ENCODE measurements around the gene CBR1. TPM values are rescaled to one million over a fixed set of nuclear protein-coding genes. Genes with fewer than 3 reads are reported as not detected.

Gene CBR1
- total and polyA plus RNA-seq, 2 of the 13 experiments (the other 11 are each of a cell fraction or from before 2014, with no cell fraction given), result 33.7 to 38.7 TPM

DNA sequence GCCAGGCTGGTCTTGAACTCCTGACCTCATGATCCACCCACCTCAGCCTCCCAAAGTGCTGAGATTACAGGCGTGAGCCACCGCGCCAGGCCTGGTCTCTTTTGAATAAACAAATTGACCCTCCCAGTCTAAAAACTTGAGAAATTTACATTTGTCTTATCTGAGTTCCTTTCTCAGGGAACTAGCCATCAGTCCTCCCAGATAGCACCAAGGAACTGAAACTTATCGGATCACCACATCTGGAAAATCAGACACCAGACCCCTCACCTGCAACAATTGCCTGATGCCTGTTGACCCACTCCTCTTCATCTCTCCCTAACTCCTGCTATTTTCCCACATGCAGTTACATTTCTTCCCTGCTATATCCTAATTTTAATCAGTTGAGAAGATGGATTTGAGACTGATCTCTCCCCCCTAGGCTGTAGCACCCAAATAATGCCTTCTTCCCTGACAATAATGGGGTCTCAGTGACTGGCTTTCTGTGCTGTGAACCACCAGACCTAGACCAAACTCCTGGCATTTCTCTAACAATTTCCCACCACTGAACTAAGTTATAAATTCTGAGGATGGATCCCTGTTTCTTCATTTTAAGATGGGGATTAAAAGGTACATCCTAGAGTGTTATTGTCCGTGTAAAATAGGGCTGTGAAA, 951 bp upstream of the CBR1 start:
- H3K4me1 ChIP-seq (ENCODE audit: insufficient read depth, low read length), result peaks cover 70% of the 10 kb centered on the region
- TF ChIP-seq, protein P1, sequence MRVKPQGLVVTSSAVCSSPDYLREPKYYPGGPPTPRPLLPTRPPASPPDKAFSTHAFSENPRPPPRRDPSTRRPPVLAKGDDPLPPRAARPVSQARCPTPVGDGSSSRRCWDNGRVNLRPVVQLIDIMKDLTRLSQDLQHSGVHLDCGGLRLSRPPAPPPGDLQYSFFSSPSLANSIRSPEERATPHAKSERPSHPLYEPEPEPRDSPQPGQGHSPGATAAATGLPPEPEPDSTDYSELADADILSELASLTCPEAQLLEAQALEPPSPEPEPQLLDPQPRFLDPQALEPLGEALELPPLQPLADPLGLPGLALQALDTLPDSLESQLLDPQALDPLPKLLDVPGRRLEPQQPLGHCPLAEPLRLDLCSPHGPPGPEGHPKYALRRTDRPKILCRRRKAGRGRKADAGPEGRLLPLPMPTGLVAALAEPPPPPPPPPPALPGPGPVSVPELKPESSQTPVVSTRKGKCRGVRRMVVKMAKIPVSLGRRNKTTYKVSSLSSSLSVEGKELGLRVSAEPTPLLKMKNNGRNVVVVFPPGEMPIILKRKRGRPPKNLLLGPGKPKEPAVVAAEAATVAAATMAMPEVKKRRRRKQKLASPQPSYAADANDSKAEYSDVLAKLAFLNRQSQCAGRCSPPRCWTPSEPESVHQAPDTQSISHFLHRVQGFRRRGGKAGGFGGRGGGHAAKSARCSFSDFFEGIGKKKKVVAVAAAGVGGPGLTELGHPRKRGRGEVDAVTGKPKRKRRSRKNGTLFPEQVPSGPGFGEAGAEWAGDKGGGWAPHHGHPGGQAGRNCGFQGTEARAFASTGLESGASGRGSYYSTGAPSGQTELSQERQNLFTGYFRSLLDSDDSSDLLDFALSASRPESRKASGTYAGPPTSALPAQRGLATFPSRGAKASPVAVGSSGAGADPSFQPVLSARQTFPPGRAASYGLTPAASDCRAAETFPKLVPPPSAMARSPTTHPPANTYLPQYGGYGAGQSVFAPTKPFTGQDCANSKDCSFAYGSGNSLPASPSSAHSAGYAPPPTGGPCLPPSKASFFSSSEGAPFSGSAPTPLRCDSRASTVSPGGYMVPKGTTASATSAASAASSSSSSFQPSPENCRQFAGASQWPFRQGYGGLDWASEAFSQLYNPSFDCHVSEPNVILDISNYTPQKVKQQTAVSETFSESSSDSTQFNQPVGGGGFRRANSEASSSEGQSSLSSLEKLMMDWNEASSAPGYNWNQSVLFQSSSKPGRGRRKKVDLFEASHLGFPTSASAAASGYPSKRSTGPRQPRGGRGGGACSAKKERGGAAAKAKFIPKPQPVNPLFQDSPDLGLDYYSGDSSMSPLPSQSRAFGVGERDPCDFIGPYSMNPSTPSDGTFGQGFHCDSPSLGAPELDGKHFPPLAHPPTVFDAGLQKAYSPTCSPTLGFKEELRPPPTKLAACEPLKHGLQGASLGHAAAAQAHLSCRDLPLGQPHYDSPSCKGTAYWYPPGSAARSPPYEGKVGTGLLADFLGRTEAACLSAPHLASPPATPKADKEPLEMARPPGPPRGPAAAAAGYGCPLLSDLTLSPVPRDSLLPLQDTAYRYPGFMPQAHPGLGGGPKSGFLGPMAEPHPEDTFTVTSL (CRISPR knock-in tag; IDR thresholded peaks at IDR 0.05; ENCODE audit: borderline replicate concordance), result no peak
- TF ChIP-seq, protein P2, sequence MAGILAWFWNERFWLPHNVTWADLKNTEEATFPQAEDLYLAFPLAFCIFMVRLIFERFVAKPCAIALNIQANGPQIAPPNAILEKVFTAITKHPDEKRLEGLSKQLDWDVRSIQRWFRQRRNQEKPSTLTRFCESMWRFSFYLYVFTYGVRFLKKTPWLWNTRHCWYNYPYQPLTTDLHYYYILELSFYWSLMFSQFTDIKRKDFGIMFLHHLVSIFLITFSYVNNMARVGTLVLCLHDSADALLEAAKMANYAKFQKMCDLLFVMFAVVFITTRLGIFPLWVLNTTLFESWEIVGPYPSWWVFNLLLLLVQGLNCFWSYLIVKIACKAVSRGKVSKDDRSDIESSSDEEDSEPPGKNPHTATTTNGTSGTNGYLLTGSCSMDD (CRISPR knock-in tag; IDR thresholded peaks at IDR 0.05), result no peak
- TF ChIP-seq HMG20A (CRISPR knock-in tag; IDR thresholded peaks at IDR 0.05; ENCODE audit: borderline replicate concordance), result no peak
- peak; percentile 96 for TF ChIP-seq ZNF124 (CRISPR knock-in tag; IDR thresholded peaks at IDR 0.05)
- H3K27me3 ChIP-seq (ENCODE audit: control insufficient read depth in 1 of 2, insufficient read depth in 2 of 2, low read length in 2 of 2), result no peaks in the 10 kb centered on the region
- H3K36me3 ChIP-seq (replicated peaks in 1 of 2; ENCODE audit: control insufficient read depth in 1 of 2, insufficient read depth in 2 of 2, low read length in 2 of 2), result no peaks in the 10 kb centered on the region
- intact Hi-C loops (cut with micrococcal nuclease; ENCODE audit: unreplicated experiment) (no loop called here), in situ Hi-C loops (cut with HindIII; ENCODE audit: extremely low pct_ligation_motif_present, low pct_unique_long_range_greater_than_20kb) (no loop called here)
- no peak overlapping the region for H3K9ac ChIP-seq (ENCODE audit: insufficient read depth, low read depth, low read length)
- H2AFZ ChIP-seq (ENCODE audit: low read length), result no peak overlapping the region
- POLR2A ChIA-PET, result interaction anchor here (3.0 kb wide), 1 partner anchor 9 kb away, joined by 23 read pairs; the partner anchor contains the start of gene SETD4
- BruUV-seq (replicated peaks), result no TSS peak
- H3K4me2 ChIP-seq (ENCODE audit: low read depth, low read length), result no peak overlapping the region
- CTCF ChIA-PET (ENCODE audit: low intra/inter-chr PET ratio, low total read pairs), result no interaction called here
- DNase-seq (ENCODE audit: low spot score), result no peak
- no peak overlapping the region for H3K4me3 ChIP-seq (replicated peaks in 1 of 3; ENCODE audit: insufficient read depth in 1 of 3, low read depth in 2 of 3, low read length in 3 of 3)
- H4K20me1 ChIP-seq (ENCODE audit: insufficient read depth, low read length), result no peaks in the 10 kb centered on the region
- FAIRE-seq, result no peak
- H3K9me3 ChIP-seq (ENCODE audit: low read length), result peaks cover 6% of the 10 kb centered on the region
- no peaks in the 10 kb centered on the region for H3K79me2 ChIP-seq (ENCODE audit: insufficient read depth, low read length)
- 94% methylated on average over 5 of the region's 5 CpGs for WGBS (ENCODE audit: low lambda C conversion rate)
- ATAC-seq, result no peak
- no peak overlapping the region for H3K27ac ChIP-seq (ENCODE audit: extremely low read length, insufficient read depth, low read length)
